Caco-2 (cell line): ENCODE data around the gene ZNF407. TPM values are rescaled to one million over a fixed set of nuclear protein-coding genes. Genes with fewer than 3 reads are reported as not detected.

Experiments used
- BruUV-seq: library from RNA; stranded (reverse); fragments of 400-500 nt; replicated peaks from 2 replicates; lab custom pipeline; 2021; lab: Mats Ljungman, UMichigan
- CTCF ChIA-PET: fragments of 300-600 bp; sonication (Branson Sonifier 250); formaldehyde crosslinking; loops from one replicate; lab custom pipeline; 2022; ENCODE audit warnings: antibody characterized with exemption; lab: Charles Lee
- POLR2A ChIA-PET: fragments of 300-600 bp; sonication (Branson Sonifier 250); formaldehyde crosslinking; loops from one replicate; lab custom pipeline; 2022; ENCODE audit warnings: antibody characterized with exemption; lab: Charles Lee
- DNase-seq, 2 experiments: peaks; one replicate each; pipeline versions ENCODE4 v3.0.0 to v3.0.0-alpha.2; 2020 to 2022
- H3K27me3 ChIP-seq: replicated peaks from 2 replicates; pipeline ENCODE4 v1.6.0; 2011; ENCODE audit warnings: low read length; ENCODE audit not compliant: control insufficient read depth, insufficient read depth
- H3K36me3 ChIP-seq: 2 replicates; pipeline ENCODE4 v1.5.1; 2011; ENCODE audit warnings: low read length; ENCODE audit not compliant: control insufficient read depth, insufficient read depth
- H3K4me1 ChIP-seq: fragments of 250-450 bp; sonication (Bioruptor Pico); 2 replicates; pipeline ENCODE4 v1.5.1; 2020; ENCODE audit warnings: mild to moderate bottlenecking
- H3K4me3 ChIP-seq: 2 replicates; pipeline ENCODE4 v1.5.1; 2011; ENCODE audit warnings: low read depth, mild to moderate bottlenecking, control low read depth, low read length
- H3K9me3 ChIP-seq: fragments of 250-450 bp; sonication (Bioruptor Pico); 2 replicates; pipeline ENCODE4 v1.5.1; 2020; ENCODE audit warnings: mild to moderate bottlenecking, moderate library complexity
- H3K27ac Mint-ChIP-seq: one replicate; pipeline ENCODE4 v1.8.0; 2022; ENCODE audit warnings: mixed read lengths; ENCODE audit not compliant: unreplicated experiment
- H3K27me3 Mint-ChIP-seq: one replicate; pipeline ENCODE4 v1.8.0; 2022; ENCODE audit warnings: mixed read lengths; ENCODE audit not compliant: insufficient read depth, unreplicated experiment
- H3K36me3 Mint-ChIP-seq: one replicate; pipeline ENCODE4 v1.8.0; 2022; ENCODE audit warnings: mild to moderate bottlenecking, mixed read lengths; ENCODE audit not compliant: insufficient read depth, unreplicated experiment
- H3K4me1 Mint-ChIP-seq: one replicate; pipeline ENCODE4 v1.8.0; 2022; ENCODE audit warnings: low read depth, mixed read lengths; ENCODE audit not compliant: unreplicated experiment
- H3K4me3 Mint-ChIP-seq: one replicate; pipeline ENCODE4 v1.8.0; 2022; ENCODE audit warnings: mild to moderate bottlenecking, moderate library complexity, mixed read lengths; ENCODE audit not compliant: unreplicated experiment
- H3K9me3 Mint-ChIP-seq: one replicate; pipeline ENCODE4 v1.8.0; 2022; ENCODE audit warnings: mixed read lengths; ENCODE audit not compliant: unreplicated experiment
- CTCF ChIP-seq, 2 experiments: fragments of 200-600 bp in 1 of 2; IDR thresholded peaks; 1 replicate in 1 of 2; 2 replicates in 1 of 2; pipeline versions ENCODE4 v1.5.1 to v1.8.0; 2011 to 2022; ENCODE audit warnings: antibody characterized with exemption in 1 of 2, control low read depth in 1 of 2, inconsistent platforms in 1 of 2, low read depth in 1 of 2, low read length in 1 of 2, mild to moderate bottlenecking in 1 of 2, moderate library complexity in 1 of 2; ENCODE audit not compliant: insufficient read depth in 1 of 2, severe bottlenecking in 1 of 2, unreplicated experiment in 1 of 2
- intact Hi-C: fragments of 100-400 bp; cut with micrococcal nuclease; formaldehyde crosslinking; loops from one replicate; pipeline ENCODE4 v1.10.0; 2022; ENCODE audit not compliant: unreplicated experiment
- total RNA-seq: library from RNA; stranded (reverse); gene quantifications from 2 replicates; pipeline ENCODE4 v1.2.3, GENCODE V29; 2022

Gene ZNF407
- total RNA-seq, 1 experiment from 2014 or later: 4.7 TPM

- H3K4me3 ChIP-seq: no peak overlapping the region
- Mint-ChIP-seq H3K9me3 (no peaks in the 10 kb centered on the region), H3K36me3 (no peaks in the 10 kb centered on the region), H3K4me1 (no peaks in the 10 kb centered on the region), H3K4me3 (no peak overlapping the region), H3K27ac (no peak overlapping the region), H3K27me3 (no peaks in the 10 kb centered on the region)
- ChIA-PET CTCF (no interaction called here), POLR2A (no interaction called here)
- no peak for DNase-seq
- no peaks in the 10 kb centered on the region for H3K9me3 ChIP-seq
- intact Hi-C loops: no loop called here
- no peaks in the 10 kb centered on the region for H3K27me3 ChIP-seq
- H3K4me1 ChIP-seq: no peaks in the 10 kb centered on the region
- no peaks in the 10 kb centered on the region for H3K36me3 ChIP-seq
- TF ChIP-seq CTCF (IDR thresholded peaks at IDR 0.05; ENCODE audit: insufficient read depth in 1 of 2, low read depth in 1 of 2, low read length in 1 of 2, severe bottlenecking in 1 of 2, unreplicated experiment in 1 of 2): no peak
- BruUV-seq: no TSS peak
Measured at GRCh38 chr18:74774486-74774885, 176.8 kb downstream of the ZNF407 start.

GRCh38 chr18:74775239-74775638 is 177.6 kb downstream of the ZNF407 start:
- H3K27ac Mint-ChIP-seq: no peak overlapping the region

GRCh38 chr18:74778191-74778847 is 180.6 kb downstream of the ZNF407 start:
- no peaks in the 10 kb centered on the region for H3K36me3 ChIP-seq
- DNase-seq: no peak
- H3K4me3 Mint-ChIP-seq: no peak overlapping the region
- no peaks in the 10 kb centered on the region for H3K4me1 Mint-ChIP-seq
- no peak overlapping the region for H3K4me3 ChIP-seq
- CTCF ChIA-PET: no interaction called here
- H3K27ac Mint-ChIP-seq: no peak overlapping the region
- no peaks in the 10 kb centered on the region for H3K9me3 Mint-ChIP-seq
- BruUV-seq: no TSS peak
- no peaks in the 10 kb centered on the region for H3K27me3 ChIP-seq
- no peaks in the 10 kb centered on the region for H3K9me3 ChIP-seq
- TF ChIP-seq CTCF (IDR thresholded peaks at IDR 0.05; ENCODE audit: insufficient read depth in 1 of 2, low read depth in 1 of 2, low read length in 1 of 2, severe bottlenecking in 1 of 2, unreplicated experiment in 1 of 2): no peak
- POLR2A ChIA-PET: no interaction called here
- H3K36me3 Mint-ChIP-seq: no peaks in the 10 kb centered on the region
- H3K4me1 ChIP-seq: no peaks in the 10 kb centered on the region
- H3K27me3 Mint-ChIP-seq: no peaks in the 10 kb centered on the region
- intact Hi-C loops: no loop called here

More at GRCh38 chr18:74775239-74775638, 177.6 kb downstream of the ZNF407 start:
- no TSS peak for BruUV-seq
- DNase-seq: no peak
- Histone ChIP-seq H3K36me3 (no peaks in the 10 kb centered on the region), H3K9me3 (no peaks in the 10 kb centered on the region), H3K4me3 (no peak overlapping the region), H3K27me3 (no peaks in the 10 kb centered on the region), H3K4me1 (no peaks in the 10 kb centered on the region)
- H3K36me3 Mint-ChIP-seq: no peaks in the 10 kb centered on the region
- intact Hi-C loops: no loop called here
- ChIA-PET CTCF (no interaction called here), POLR2A (no interaction called here)
- no peak for TF ChIP-seq CTCF (IDR thresholded peaks at IDR 0.05; ENCODE audit: insufficient read depth in 1 of 2, low read depth in 1 of 2, low read length in 1 of 2, severe bottlenecking in 1 of 2, unreplicated experiment in 1 of 2)
- no peak overlapping the region for H3K4me3 Mint-ChIP-seq
- no peaks in the 10 kb centered on the region for H3K27me3 Mint-ChIP-seq
- no peaks in the 10 kb centered on the region for H3K9me3 Mint-ChIP-seq
- no peaks in the 10 kb centered on the region for H3K4me1 Mint-ChIP-seq
